Ascending aorta (tissue), 2 donors: ENCODE measurements around the gene SMPDL3A. TPM values are rescaled to one million over a fixed set of nuclear protein-coding genes. Genes with fewer than 3 reads are reported as not detected.
"Not testable (repeated sequence)": the region's sequence is repeated elsewhere in the genome, so short reads cannot be mapped to it uniquely, and the experiment has no call there.

ENCODE experiments used
- DNase-seq, 2 donors: peaks; one replicate each; pipeline ENCODE4 v3.0.0-alpha.2; 2019; ENCODE audit warnings: low spot score in 2 of 2
- H3K27ac ChIP-seq, 2 donors: fragments of 200-600 bp; sonication (generic); one replicate each; pipeline ENCODE4 v1.5.1; 2016 to 2017; ENCODE audit warnings: mild to moderate bottlenecking in 1 of 2
- H3K27me3 ChIP-seq: fragments of 200-600 bp; sonication (generic); one replicate; pipeline ENCODE4 v1.5.1; 2017
- H3K36me3 ChIP-seq, 2 donors: fragments of 200-600 bp; sonication (generic); one replicate each; pipeline ENCODE4 v1.5.1; 2016
- H3K4me1 ChIP-seq, 2 donors: fragments of 200-600 bp; sonication (generic); one replicate each; pipeline ENCODE4 v1.5.1; 2016 to 2017; ENCODE audit warnings: mild to moderate bottlenecking in 1 of 2
- H3K4me3 ChIP-seq, 2 donors: fragments of 200-600 bp; sonication (generic); one replicate each; pipeline ENCODE4 v1.5.1; 2016 to 2017; ENCODE audit warnings: mild to moderate bottlenecking in 1 of 2
- H3K9me3 ChIP-seq, 2 donors: fragments of 200-600 bp; sonication (generic); one replicate each; pipeline ENCODE4 v1.5.1; 2016
- intact Hi-C: fragments of 100-400 bp; cut with DNase I; formaldehyde crosslinking; loops from one replicate; pipeline ENCODE4 v1.15.1; 2023
- total RNA-seq: library from RNA; depleted of rRNA; stranded (reverse); fragments of >200 nt; gene quantifications from one replicate; pipeline ENCODE4 v1.1.0, GENCODE V29; 2016
- TF ChIP-seq, protein P1 (sequence below), 3 experiments: fragments of 200-600 bp in 2 of 3; fragments of 450-650 bp in 1 of 3; sonication (generic) in 2 of 3; IDR thresholded peaks; one replicate each; pipeline ENCODE4 v1.5.1; 2016 to 2019; ENCODE audit warnings: antibody characterized with exemption in 3 of 3, mild to moderate bottlenecking in 1 of 3, moderate library complexity in 1 of 3

SMPDL3A gene, protein sequence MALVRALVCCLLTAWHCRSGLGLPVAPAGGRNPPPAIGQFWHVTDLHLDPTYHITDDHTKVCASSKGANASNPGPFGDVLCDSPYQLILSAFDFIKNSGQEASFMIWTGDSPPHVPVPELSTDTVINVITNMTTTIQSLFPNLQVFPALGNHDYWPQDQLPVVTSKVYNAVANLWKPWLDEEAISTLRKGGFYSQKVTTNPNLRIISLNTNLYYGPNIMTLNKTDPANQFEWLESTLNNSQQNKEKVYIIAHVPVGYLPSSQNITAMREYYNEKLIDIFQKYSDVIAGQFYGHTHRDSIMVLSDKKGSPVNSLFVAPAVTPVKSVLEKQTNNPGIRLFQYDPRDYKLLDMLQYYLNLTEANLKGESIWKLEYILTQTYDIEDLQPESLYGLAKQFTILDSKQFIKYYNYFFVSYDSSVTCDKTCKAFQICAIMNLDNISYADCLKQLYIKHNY
- total RNA-seq: 2.7 TPM

DNA sequence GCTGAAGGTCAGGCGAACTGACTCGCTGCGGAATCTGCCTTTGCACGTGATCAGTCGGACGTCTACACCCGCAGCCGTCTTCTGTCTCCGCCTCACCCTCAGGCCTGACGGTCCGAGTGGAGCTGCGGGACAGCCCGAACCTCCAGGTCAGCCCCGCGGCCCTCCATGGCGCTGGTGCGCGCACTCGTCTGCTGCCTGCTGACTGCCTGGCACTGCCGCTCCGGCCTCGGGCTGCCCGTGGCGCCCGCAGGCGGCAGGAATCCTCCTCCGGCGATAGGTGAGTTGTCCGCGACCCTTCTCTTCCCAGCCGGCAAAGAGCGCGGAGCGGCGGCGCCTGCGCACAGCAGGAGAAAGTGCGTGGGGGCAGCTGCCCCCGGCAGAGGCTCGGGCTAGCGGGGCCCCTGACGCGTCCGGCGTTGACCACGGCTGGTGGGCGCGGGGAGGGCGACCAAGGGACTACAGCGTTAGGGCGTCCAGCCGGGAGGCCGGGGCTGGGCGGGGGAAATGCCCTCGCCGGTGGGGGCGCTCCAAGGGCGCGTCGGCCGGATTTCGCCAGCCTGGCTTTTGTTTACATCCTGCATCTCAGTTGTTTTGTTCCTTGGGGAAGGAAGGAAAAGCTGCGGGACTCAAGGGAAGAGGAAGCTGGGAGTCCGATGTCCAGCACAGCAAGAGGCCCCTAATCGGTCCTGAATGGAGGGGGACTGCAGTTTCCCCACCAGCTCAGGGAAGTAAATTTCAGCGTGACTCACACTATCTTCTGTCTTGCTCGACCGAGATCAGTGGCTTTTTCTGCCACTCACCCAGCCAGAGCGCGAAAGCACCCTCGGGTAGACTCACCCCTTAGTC lies at the start of gene SMPDL3A:
Gene SMPDL3A (plus strand): TSS at position 77 of the 846 bp plus-strand sequence. CDS start 89 bp downstream, at position 166.
- peak; percentile 10 to 77 for DNase-seq
- peak within 1 kb of the TSS; percentile 80 to 83 for H3K4me3 ChIP-seq
- intact Hi-C loops: no loop called here
- TF ChIP-seq, protein P1, sequence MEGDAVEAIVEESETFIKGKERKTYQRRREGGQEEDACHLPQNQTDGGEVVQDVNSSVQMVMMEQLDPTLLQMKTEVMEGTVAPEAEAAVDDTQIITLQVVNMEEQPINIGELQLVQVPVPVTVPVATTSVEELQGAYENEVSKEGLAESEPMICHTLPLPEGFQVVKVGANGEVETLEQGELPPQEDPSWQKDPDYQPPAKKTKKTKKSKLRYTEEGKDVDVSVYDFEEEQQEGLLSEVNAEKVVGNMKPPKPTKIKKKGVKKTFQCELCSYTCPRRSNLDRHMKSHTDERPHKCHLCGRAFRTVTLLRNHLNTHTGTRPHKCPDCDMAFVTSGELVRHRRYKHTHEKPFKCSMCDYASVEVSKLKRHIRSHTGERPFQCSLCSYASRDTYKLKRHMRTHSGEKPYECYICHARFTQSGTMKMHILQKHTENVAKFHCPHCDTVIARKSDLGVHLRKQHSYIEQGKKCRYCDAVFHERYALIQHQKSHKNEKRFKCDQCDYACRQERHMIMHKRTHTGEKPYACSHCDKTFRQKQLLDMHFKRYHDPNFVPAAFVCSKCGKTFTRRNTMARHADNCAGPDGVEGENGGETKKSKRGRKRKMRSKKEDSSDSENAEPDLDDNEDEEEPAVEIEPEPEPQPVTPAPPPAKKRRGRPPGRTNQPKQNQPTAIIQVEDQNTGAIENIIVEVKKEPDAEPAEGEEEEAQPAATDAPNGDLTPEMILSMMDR (IDR thresholded peaks at IDR 0.05): peak in 2 of 3 experiments; percentile 31 to 50
- no peaks in the 10 kb centered on the region for H3K36me3 ChIP-seq
- H3K27ac ChIP-seq: peak within 1 kb of the TSS; percentile 66 to 92
- no peaks in the 10 kb centered on the region for H3K9me3 ChIP-seq
- no peaks in the 10 kb centered on the region for H3K4me1 ChIP-seq
- no peaks in the 10 kb centered on the region for H3K27me3 ChIP-seq

DNA sequence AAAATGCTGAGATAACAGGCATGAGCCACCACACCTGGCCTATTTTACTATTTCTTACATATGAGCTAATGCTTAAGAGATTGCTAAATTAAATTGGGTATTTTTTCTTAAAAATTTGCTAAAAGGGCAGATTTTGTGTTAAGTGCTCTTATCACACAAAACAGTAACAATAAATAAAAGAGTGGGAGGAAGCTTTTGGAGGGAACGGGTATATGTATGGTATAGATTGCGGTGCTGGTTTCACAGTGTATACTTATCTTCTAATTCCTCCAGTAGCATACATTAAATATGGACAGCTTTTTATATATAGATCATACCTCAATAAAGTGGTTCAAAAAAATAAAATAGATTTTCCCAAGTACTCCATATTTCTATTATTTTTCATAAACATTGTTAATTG lies 49.0 kb upstream of the SMPDL3A start:
- DNase-seq: no peak
- intact Hi-C loops: no loop called here
- Histone ChIP-seq H3K27ac (no peak overlapping the region), H3K9me3 (no peaks in the 10 kb centered on the region), H3K36me3 (no peaks in the 10 kb centered on the region), H3K4me1 (no peaks in the 10 kb centered on the region), H3K4me3 (no peak overlapping the region), H3K27me3 (no peaks in the 10 kb centered on the region)
- TF ChIP-seq, protein P1 (IDR thresholded peaks at IDR 0.05): no peak

DNA sequence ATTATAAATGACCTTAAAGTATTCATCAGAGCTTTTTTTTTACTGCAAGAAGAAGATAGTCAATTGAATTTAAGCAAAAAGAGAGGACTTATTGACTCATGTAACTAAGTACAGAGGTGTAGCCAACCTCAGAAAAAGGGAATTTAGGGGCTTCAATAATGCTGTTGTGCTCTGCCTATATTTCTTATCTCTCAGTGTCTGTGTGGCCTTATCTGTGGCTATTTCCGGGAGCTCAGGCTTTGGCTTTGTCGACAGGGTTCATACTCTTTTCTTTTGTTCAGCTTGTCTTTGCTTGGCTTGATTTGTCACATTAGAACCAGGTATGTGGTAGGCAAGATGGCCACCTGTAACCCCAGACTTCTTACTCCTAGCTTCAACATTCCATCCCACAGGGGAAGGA lies 48.1 kb upstream of the SMPDL3A start:
- H3K27ac ChIP-seq: no peak overlapping the region
- H3K4me1 ChIP-seq: no peaks in the 10 kb centered on the region

DNA sequence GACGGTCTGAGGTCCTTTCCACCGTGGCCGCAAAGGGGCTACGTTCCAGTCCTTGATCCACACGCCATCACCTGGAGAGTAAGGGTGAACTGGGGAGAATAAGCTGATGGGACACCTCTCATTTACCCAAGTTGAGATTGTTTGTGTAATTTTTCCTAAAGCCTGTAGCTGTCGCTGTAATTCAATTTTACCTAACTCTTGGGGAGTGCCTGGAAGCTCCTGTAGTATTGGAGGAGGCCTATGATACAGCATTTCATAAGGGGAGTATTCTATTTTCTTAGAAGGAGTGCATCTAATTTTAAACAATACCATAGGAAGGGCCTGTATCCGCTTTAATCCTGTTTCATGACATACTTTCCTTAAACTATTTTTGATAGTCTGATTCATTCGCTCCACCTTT lies 44.8 kb upstream of the SMPDL3A start:
- H3K36me3 ChIP-seq, H3K27ac ChIP-seq, H3K27me3 ChIP-seq, intact Hi-C loops, H3K4me3 ChIP-seq, H3K9me3 ChIP-seq, H3K4me1 ChIP-seq, DNase-seq: not testable (repeated sequence)

More for the DNA sequence above, 48.1 kb upstream of the SMPDL3A start:
- intact Hi-C loops: no loop called here
- TF ChIP-seq, protein P1 (IDR thresholded peaks at IDR 0.05): no peak
- H3K9me3 ChIP-seq: no peaks in the 10 kb centered on the region
- no peaks in the 10 kb centered on the region for H3K36me3 ChIP-seq
- no peak for DNase-seq
- no peak overlapping the region for H3K4me3 ChIP-seq
- H3K27me3 ChIP-seq: no peaks in the 10 kb centered on the region

DNA sequence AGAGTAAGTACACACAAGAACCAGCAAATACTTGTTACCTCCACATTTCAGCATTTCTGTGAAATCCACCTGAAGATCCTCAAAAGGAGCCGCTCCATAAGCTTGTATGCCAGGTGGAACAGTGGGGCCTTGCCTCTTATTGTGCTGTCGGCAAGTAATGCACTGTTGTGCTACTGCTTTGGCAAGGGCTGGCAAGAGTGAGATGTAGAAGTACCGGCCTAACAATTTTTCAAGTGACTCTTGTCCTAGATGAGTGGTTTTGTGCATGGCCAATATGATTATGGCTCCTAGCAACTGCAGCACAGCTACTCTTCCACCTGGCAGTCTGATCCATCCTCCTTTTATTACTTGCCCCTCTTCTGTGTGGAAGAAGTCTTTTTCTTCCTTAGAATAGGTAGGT lies 44.2 kb upstream of the SMPDL3A start:
- H3K9me3 ChIP-seq, H3K4me3 ChIP-seq, intact Hi-C loops, H3K27me3 ChIP-seq, H3K27ac ChIP-seq, H3K36me3 ChIP-seq, DNase-seq, H3K4me1 ChIP-seq: not testable (repeated sequence)

DNA sequence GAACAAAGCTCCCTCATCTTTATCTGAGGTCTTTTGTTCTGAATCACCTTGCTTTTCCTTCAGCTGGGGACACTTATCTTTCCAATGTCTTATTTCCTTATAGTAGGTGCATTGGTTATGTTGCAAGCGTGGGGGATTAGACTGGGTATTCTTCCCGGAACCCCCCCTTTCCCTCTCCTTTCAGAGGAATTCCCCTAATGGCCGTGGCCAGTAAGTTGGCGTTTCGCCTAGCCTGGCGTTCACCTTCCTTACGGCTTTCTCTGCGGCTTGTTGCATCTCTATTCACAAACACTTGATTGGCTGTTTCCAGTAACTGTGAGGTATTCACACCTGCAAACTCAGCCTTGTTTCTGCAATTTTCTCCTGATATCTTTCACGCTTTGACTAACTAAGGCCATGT lies 42.4 kb upstream of the SMPDL3A start:
- Histone ChIP-seq H3K9me3 (no peaks in the 10 kb centered on the region), H3K27me3 (no peaks in the 10 kb centered on the region), H3K4me1 (no peaks in the 10 kb centered on the region), H3K36me3 (no peaks in the 10 kb centered on the region), H3K27ac (no peak overlapping the region), H3K4me3 (no peak overlapping the region)
- TF ChIP-seq, protein P1 (IDR thresholded peaks at IDR 0.05): no peak
- intact Hi-C loops: no loop called here
- no peak for DNase-seq
